H1 (cell line): ENCODE measurements around the gene IFT172. TPM values are rescaled to one million over a fixed set of nuclear protein-coding genes. Genes with fewer than 3 reads are reported as not detected.

ENCODE experiments used
- ATF3 ChIP-seq: IDR thresholded peaks from 2 replicates; pipeline ENCODE4 v1.6.1; 2011; ENCODE audit warnings: low read depth, mild to moderate bottlenecking, low read length; ENCODE audit not compliant: insufficient read depth
- CBX8 ChIP-seq: fragments of 300-800, 300-1000 bp; sonication (generic); IDR thresholded peaks from 2 replicates; pipeline ENCODE4 v1.7.1; 2016; ENCODE audit warnings: low read depth, low read length, borderline replicate concordance
- CEBPB ChIP-seq: IDR thresholded peaks from 2 replicates; pipeline ENCODE4 v1.6.1; 2012; ENCODE audit warnings: low read depth, low read length
- CHD1 ChIP-seq: IDR thresholded peaks from 2 replicates; pipeline ENCODE4 v1.6.1; 2012; ENCODE audit warnings: low read depth, low read length, improper control_type of control experiment
- EP300 ChIP-seq, 2 experiments: IDR thresholded peaks; 1 replicate in 1 of 2; 2 replicates in 1 of 2; pipeline ENCODE4 v1.6.1; 2011 to 2012; ENCODE audit warnings: low read depth in 2 of 2, low read length in 2 of 2, mild to moderate bottlenecking in 2 of 2, borderline replicate concordance in 1 of 2, inconsistent platforms in 1 of 2, moderate library complexity in 1 of 2
- EZH2 ChIP-seq: fragments of 200-600 bp; sonication (generic); IDR thresholded peaks from 2 replicates; pipeline ENCODE4 v1.7.1; 2012; ENCODE audit warnings: low read depth, mild to moderate bottlenecking, moderate library complexity, low read length, inconsistent platforms; ENCODE audit not compliant: severe bottlenecking
- GABPA ChIP-seq: IDR thresholded peaks from 2 replicates; pipeline ENCODE4 v1.6.1; 2011; ENCODE audit warnings: mild to moderate bottlenecking, low read length, moderate library complexity, borderline replicate concordance; ENCODE audit not compliant: insufficient read depth
- GTF2F1 ChIP-seq: IDR thresholded peaks from 2 replicates; pipeline ENCODE4 v1.6.1; 2012; ENCODE audit warnings: low read depth, low read length, improper control_type of control experiment, borderline replicate concordance
- HDAC2 ChIP-seq, 2 experiments: fragments of 300-600 bp in 1 of 2; sonication (generic) in 1 of 2; IDR thresholded peaks; 2 replicates each; pipeline ENCODE4 v1.6.1; 2011 to 2012; ENCODE audit warnings: low read depth in 2 of 2, low read length in 2 of 2, mild to moderate bottlenecking in 2 of 2, moderate library complexity in 2 of 2, borderline replicate concordance in 1 of 2, inconsistent platforms in 1 of 2
- JUN ChIP-seq: IDR thresholded peaks from 2 replicates; pipeline ENCODE4 v1.6.1; 2011; ENCODE audit warnings: low read depth, mild to moderate bottlenecking, improper control_type of control experiment, low read length
- MAX ChIP-seq: IDR thresholded peaks from 2 replicates; pipeline ENCODE4 v1.6.1; 2012; ENCODE audit warnings: inconsistent platforms
- NANOG ChIP-seq: IDR thresholded peaks from 2 replicates; pipeline ENCODE4 v1.6.1; 2011; ENCODE audit warnings: low read length, low read depth, mild to moderate bottlenecking, inconsistent platforms; ENCODE audit not compliant: insufficient read depth, poor library complexity, severe bottlenecking
- NRF1 ChIP-seq: IDR thresholded peaks from 2 replicates; pipeline ENCODE4 v1.6.1; 2011; ENCODE audit warnings: mild to moderate bottlenecking, low read depth, low read length, improper control_type of control experiment
- PHF8 ChIP-seq: fragments of 200-600 bp; sonication (generic); conservative IDR thresholded peaks from 2 replicates; pipeline ENCODE4 v1.7.1; 2012; ENCODE audit warnings: low read depth, mild to moderate bottlenecking, inconsistent platforms, low read length, moderate library complexity
- SIN3A ChIP-seq, 2 experiments: IDR thresholded peaks in 1 of 2; conservative IDR thresholded peaks in 1 of 2; 2 replicates each; pipeline ENCODE4 v1.6.1; 2011 to 2012; ENCODE audit warnings: low read length in 2 of 2, improper control_type of control experiment in 1 of 2, low read depth in 1 of 2, mild to moderate bottlenecking in 1 of 2
- SP4 ChIP-seq: IDR thresholded peaks from 2 replicates; pipeline ENCODE4 v1.6.1; 2012; ENCODE audit warnings: low read length, inconsistent platforms
- SRF ChIP-seq: IDR thresholded peaks from 2 replicates; pipeline ENCODE4 v1.6.1; 2011; ENCODE audit warnings: mild to moderate bottlenecking, low read depth, low read length, moderate library complexity
- TAF1 ChIP-seq: IDR thresholded peaks from 2 replicates; pipeline ENCODE4 v1.6.1; 2011; ENCODE audit warnings: mild to moderate bottlenecking, low read depth, low read length
- TAF7 ChIP-seq: optimal IDR thresholded peaks from 2 replicates; pipeline ENCODE3; 2011; ENCODE audit warnings: low read depth, mild to moderate bottlenecking, inconsistent platforms, low read length, moderate library complexity, borderline replicate concordance
- USF2 ChIP-seq: IDR thresholded peaks from 2 replicates; pipeline ENCODE4 v1.6.1; 2011; ENCODE audit warnings: low read length, improper control_type of control experiment
- YY1 ChIP-seq: IDR thresholded peaks from 2 replicates; pipeline ENCODE4 v1.6.1; 2011; ENCODE audit warnings: low read depth, mild to moderate bottlenecking, low read length
- polyA plus RNA-seq, 7 experiments: library from polyadenylated mRNA; depleted of rRNA in 3 of 7; stranded (reverse) in 5 of 7; unstranded in 2 of 7; fragments of >200 nt in 5 of 7; fragments of 200-250 nt in 2 of 7; gene quantifications; 1 replicate in 5 of 7; 2 replicates in 1 of 7; 4 replicates in 1 of 7; pipeline versions ENCODE4 v1.2.1 to v1.2.3, GENCODE V29; 2011 to 2013; ENCODE audit warnings: missing spikeins in 2 of 7, mixed read lengths in 2 of 7
- total RNA-seq: library from RNA; stranded (reverse); fragmentation: NEBNext Ultra II Directional; extraction: Animal tissue kit (Norgen Biotek cat#: 25700); gene quantifications from 2 replicates; pipeline ENCODE4 v1.2.1, GENCODE V29; 2021

The IFT172 gene
- total and polyA plus RNA-seq, 2 of the 8 experiments (the other 6 are each of a cell fraction or from before 2014, with no cell fraction given): 13.5 to 14.0 TPM

GRCh38 chr2:27428213-27428977 lies 61.1 kb downstream of the IFT172 start, which contains the start of gene NRBP1 (continued):
- TF ChIP-seq PHF8 (peak; percentile 92), USF2 (no peak), SP4 (peak; percentile 76), TAF1 (peak; percentile 81), CHD1 (no peak), EZH2 (no peak), CEBPB (no peak), CBX8 (no peak), NRF1 (no peak; the same call in 1 of the 2 replicates), JUN (no peak), GABPA (no peak), MAX (no peak), YY1 (peak; percentile 76; the same call in 1 of the 2 replicates), HDAC2 (IDR thresholded peaks at IDR 0.05; ENCODE audit: borderline replicate concordance in 1 of 2, low read depth in 2 of 2, low read length in 2 of 2) (no peak), NANOG (no peak), EP300 (IDR thresholded peaks at IDR 0.05; ENCODE audit: borderline replicate concordance in 1 of 2, low read depth in 2 of 2, low read length in 2 of 2) (peak in 1 of 2 experiments; percentile 34; a peak in 1 of 3 replicates), SRF (no peak), TAF7 (peak; percentile 51), GTF2F1 (no peak), SIN3A (conservative IDR thresholded peaks at IDR 0.05 in 1 of 2, IDR thresholded peaks at IDR 0.05 in 1 of 2; ENCODE audit: low read depth in 1 of 2, low read length in 2 of 2) (peak; percentile 57 to 84; a peak in 3 of 4 replicates), ATF3 (no peak)
